ENCODE data around the gene ATP2C2.

The ATP2C2 gene

DNA sequence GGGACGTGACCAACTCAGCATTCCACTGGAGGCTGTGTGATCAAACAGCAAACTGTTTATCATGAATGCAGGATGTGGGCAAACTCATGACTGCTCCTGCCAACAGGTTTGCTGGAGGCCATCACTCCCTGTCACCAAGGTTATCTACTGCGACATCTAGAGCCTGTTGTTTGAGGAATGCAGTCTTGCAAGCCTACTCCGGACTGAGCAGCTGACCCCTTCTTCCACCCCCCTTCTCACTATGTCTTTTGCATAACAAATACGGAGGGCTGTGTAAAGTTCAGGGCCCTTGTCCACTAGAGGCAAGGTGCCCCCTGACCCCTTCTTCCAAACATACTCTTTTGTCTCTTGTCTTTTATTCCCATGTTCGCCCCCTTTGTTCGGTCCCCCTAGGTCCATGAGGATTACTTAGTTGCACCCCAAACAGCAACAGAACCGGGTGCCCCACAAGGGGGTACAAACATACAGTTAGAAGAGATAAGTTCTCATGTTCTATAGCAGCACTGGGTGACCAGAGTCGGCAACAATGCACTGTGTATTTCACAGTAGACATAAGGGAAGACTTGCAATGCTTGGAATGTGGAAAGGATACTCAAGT is 107.4 kb downstream of the ATP2C2 start:
- H3K79me2 ChIP-seq (ENCODE audit: insufficient read depth, low read length), result no peaks in the 10 kb centered on the region
- H3K9me3 ChIP-seq (ENCODE audit: insufficient read depth, low read length, severe bottlenecking), result no peaks in the 10 kb centered on the region
- ATAC-seq (ENCODE audit: insufficient read depth, low read depth), result no peak
- no peak overlapping the region for H2AFZ ChIP-seq (ENCODE audit: low read depth, low read length)
- H3K36me3 ChIP-seq (ENCODE audit: insufficient read depth, low read length), result no peaks in the 10 kb centered on the region
- H3K27ac ChIP-seq (ENCODE audit: low read length), result no peak overlapping the region
- H3K4me1 ChIP-seq (ENCODE audit: insufficient read depth, low read length), result no peaks in the 10 kb centered on the region
- H4K20me1 ChIP-seq (ENCODE audit: insufficient read depth, low read length), result no peaks in the 10 kb centered on the region
- no peak overlapping the region for H3K4me2 ChIP-seq (ENCODE audit: insufficient read depth, low read length)
- no peak overlapping the region for H3K9ac ChIP-seq (ENCODE audit: low read depth, low read length)
- no peak for DNase-seq
- H3K4me3 ChIP-seq (ENCODE audit: low read depth in 1 of 2, low read length in 2 of 2), result no peak overlapping the region
- H3K27me3 ChIP-seq (ENCODE audit: insufficient read depth, low read length, poor library complexity), result no peaks in the 10 kb centered on the region
- TF ChIP-seq EZH2 (IDR thresholded peaks at IDR 0.05; ENCODE audit: borderline replicate concordance, low read depth, low read length, severe bottlenecking), result no peak
- TF ChIP-seq, protein P1, sequence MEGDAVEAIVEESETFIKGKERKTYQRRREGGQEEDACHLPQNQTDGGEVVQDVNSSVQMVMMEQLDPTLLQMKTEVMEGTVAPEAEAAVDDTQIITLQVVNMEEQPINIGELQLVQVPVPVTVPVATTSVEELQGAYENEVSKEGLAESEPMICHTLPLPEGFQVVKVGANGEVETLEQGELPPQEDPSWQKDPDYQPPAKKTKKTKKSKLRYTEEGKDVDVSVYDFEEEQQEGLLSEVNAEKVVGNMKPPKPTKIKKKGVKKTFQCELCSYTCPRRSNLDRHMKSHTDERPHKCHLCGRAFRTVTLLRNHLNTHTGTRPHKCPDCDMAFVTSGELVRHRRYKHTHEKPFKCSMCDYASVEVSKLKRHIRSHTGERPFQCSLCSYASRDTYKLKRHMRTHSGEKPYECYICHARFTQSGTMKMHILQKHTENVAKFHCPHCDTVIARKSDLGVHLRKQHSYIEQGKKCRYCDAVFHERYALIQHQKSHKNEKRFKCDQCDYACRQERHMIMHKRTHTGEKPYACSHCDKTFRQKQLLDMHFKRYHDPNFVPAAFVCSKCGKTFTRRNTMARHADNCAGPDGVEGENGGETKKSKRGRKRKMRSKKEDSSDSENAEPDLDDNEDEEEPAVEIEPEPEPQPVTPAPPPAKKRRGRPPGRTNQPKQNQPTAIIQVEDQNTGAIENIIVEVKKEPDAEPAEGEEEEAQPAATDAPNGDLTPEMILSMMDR (IDR thresholded peaks at IDR 0.05; ENCODE audit: borderline replicate concordance, extremely low read depth, low read length, poor library complexity, severe bottlenecking), result no peak

DNA sequence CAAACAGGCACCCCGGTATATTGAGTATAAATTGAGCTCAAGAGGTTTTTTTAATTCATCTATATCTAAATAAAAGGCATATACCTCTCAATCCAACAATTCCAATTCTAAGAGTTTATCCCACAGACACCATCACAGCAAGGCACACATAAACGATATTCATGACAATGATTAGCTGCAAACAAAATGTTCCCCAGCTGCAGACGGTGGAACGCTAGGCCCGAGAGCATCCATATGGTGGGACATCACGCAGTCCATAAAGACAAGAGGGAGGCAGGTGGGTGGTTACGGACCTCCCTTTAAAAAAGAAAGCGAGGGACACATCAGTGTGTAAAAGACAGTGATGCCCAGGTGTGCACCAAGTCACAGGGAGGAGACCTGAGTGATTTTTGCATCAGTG is 108.1 kb downstream of the ATP2C2 start:
- Histone ChIP-seq H3K9ac (ENCODE audit: low read depth, low read length) (no peak overlapping the region), H3K4me2 (ENCODE audit: insufficient read depth, low read length) (no peak overlapping the region), H4K20me1 (ENCODE audit: insufficient read depth, low read length) (no peaks in the 10 kb centered on the region), H3K27me3 (ENCODE audit: insufficient read depth, low read length, poor library complexity) (no peaks in the 10 kb centered on the region), H3K4me1 (ENCODE audit: insufficient read depth, low read length) (no peaks in the 10 kb centered on the region), H3K4me3 (ENCODE audit: low read depth in 1 of 2, low read length in 2 of 2) (no peak overlapping the region), H3K27ac (ENCODE audit: low read length) (no peak overlapping the region), H3K9me3 (ENCODE audit: insufficient read depth, low read length, severe bottlenecking) (no peaks in the 10 kb centered on the region), H2AFZ (ENCODE audit: low read depth, low read length) (no peak overlapping the region), H3K36me3 (ENCODE audit: insufficient read depth, low read length) (no peaks in the 10 kb centered on the region), H3K79me2 (ENCODE audit: insufficient read depth, low read length) (no peaks in the 10 kb centered on the region)
- TF ChIP-seq, protein P1 (IDR thresholded peaks at IDR 0.05; ENCODE audit: borderline replicate concordance, extremely low read depth, low read length, poor library complexity, severe bottlenecking), result no peak
- no peak for TF ChIP-seq EZH2 (IDR thresholded peaks at IDR 0.05; ENCODE audit: borderline replicate concordance, low read depth, low read length, severe bottlenecking)
- ATAC-seq (ENCODE audit: insufficient read depth, low read depth) (no peak), DNase-seq (no peak)

DNA sequence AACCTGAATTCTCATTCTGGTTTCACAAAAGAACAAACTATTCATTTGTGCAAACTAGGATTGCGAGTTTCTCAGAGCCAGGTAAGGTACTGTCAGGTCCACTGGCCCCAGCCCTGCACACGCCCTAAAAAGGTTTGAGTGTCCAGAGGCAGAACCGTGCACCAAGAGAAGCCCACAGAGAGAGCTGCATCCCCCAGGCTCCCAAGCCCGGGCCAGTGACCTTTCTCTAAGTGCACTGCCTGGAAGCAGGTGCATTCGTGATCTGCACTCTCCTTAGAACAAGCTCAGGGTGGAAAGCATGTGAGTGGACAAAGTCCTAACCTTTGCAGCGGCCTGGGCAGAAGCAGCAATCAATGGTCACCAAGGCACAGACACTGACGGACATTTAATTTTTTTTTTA is 109.3 kb downstream of the ATP2C2 start:
- no peak overlapping the region for H3K9ac ChIP-seq (ENCODE audit: low read depth, low read length)
- H3K4me2 ChIP-seq (ENCODE audit: insufficient read depth, low read length), result no peak overlapping the region
- no peaks in the 10 kb centered on the region for H4K20me1 ChIP-seq (ENCODE audit: insufficient read depth, low read length)
- H3K27me3 ChIP-seq (ENCODE audit: insufficient read depth, low read length, poor library complexity), result no peaks in the 10 kb centered on the region
- no peaks in the 10 kb centered on the region for H3K79me2 ChIP-seq (ENCODE audit: insufficient read depth, low read length)
- no peak overlapping the region for H3K4me3 ChIP-seq (ENCODE audit: low read depth in 1 of 2, low read length in 2 of 2)
- ATAC-seq (ENCODE audit: insufficient read depth, low read depth), result no peak
- TF ChIP-seq EZH2 (IDR thresholded peaks at IDR 0.05; ENCODE audit: borderline replicate concordance, low read depth, low read length, severe bottlenecking), result no peak
- TF ChIP-seq, protein P1 (IDR thresholded peaks at IDR 0.05; ENCODE audit: borderline replicate concordance, extremely low read depth, low read length, poor library complexity, severe bottlenecking), result no peak
- H3K36me3 ChIP-seq (ENCODE audit: insufficient read depth, low read length), result no peaks in the 10 kb centered on the region
- H3K4me1 ChIP-seq (ENCODE audit: insufficient read depth, low read length), result no peaks in the 10 kb centered on the region
- H3K27ac ChIP-seq (ENCODE audit: low read length), result no peak overlapping the region
- H3K9me3 ChIP-seq (ENCODE audit: insufficient read depth, low read length, severe bottlenecking), result no peaks in the 10 kb centered on the region
- no peak for DNase-seq
- H2AFZ ChIP-seq (ENCODE audit: low read depth, low read length), result no peak overlapping the region
